ENCODE data around the gene LHFPL6. TPM values are rescaled to one million over a fixed set of nuclear protein-coding genes. Genes with fewer than 3 reads are reported as not detected.

LHFPL6 gene
- total and polyA plus RNA-seq, 2 experiments from 2014 or later = 7.8 to 9.5 TPM

- no peaks in the 10 kb centered on the region for H3K27me3 ChIP-seq (ENCODE audit: insufficient read depth)
- no peaks in the 10 kb centered on the region for H3K36me3 Mint-ChIP-seq (ENCODE audit: low read depth)
- H3K27ac Mint-ChIP-seq = no peak overlapping the region
- no peaks in the 10 kb centered on the region for H3K9me3 Mint-ChIP-seq
- no peaks in the 10 kb centered on the region for H3K27me3 Mint-ChIP-seq (ENCODE audit: insufficient read depth, low read depth, poor library complexity)
- H2AFZ ChIP-seq = no peak overlapping the region
- H3K4me3 Mint-ChIP-seq = no peak overlapping the region
- no peak for ATAC-seq
- H3K4me1 Mint-ChIP-seq = peaks cover 3% of the 10 kb centered on the region; the same call in 2 of the 3 replicates
- no peak for TF ChIP-seq CTCF (conservative IDR thresholded peaks at IDR 0.05; ENCODE audit: low read depth in 2 of 2)
- no peak for TF ChIP-seq JUNB (IDR thresholded peaks at IDR 0.05; ENCODE audit: unreplicated experiment)
- no peak for TF ChIP-seq EZH2 (IDR thresholded peaks at IDR 0.05; ENCODE audit: low read depth, unreplicated experiment)
- no peak for TF ChIP-seq CREB1 (CRISPR knock-in tag; IDR thresholded peaks at IDR 0.05; ENCODE audit: low read depth)
- TF ChIP-seq, protein P1, sequence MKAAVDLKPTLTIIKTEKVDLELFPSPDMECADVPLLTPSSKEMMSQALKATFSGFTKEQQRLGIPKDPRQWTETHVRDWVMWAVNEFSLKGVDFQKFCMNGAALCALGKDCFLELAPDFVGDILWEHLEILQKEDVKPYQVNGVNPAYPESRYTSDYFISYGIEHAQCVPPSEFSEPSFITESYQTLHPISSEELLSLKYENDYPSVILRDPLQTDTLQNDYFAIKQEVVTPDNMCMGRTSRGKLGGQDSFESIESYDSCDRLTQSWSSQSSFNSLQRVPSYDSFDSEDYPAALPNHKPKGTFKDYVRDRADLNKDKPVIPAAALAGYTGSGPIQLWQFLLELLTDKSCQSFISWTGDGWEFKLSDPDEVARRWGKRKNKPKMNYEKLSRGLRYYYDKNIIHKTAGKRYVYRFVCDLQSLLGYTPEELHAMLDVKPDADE (IDR thresholded peaks at IDR 0.05) = no peak
- no peak for TF ChIP-seq POLR2AphosphoS5 (IDR thresholded peaks at IDR 0.05; ENCODE audit: low read depth)
- no peak for TF ChIP-seq EZH2phosphoT487 (IDR thresholded peaks at IDR 0.05; ENCODE audit: unreplicated experiment)
- no peak for TF ChIP-seq ZNF331 (CRISPR knock-in tag; IDR thresholded peaks at IDR 0.05; ENCODE audit: low read depth)
- no peaks in the 10 kb centered on the region for H4K20me1 ChIP-seq (replicated peaks; ENCODE audit: insufficient read depth)
- H3K27ac ChIP-seq (ENCODE audit: low read depth) = no peak overlapping the region
- 0 out of 2 replicates have a peak, but pooled peaks cover under 1% of the 10 kb centered on the region for H3K9me2 ChIP-seq (ENCODE audit: insufficient read depth)
- no peaks in the 10 kb centered on the region for H3K36me3 ChIP-seq (ENCODE audit: insufficient read depth)
- H3K4me2 ChIP-seq = no peak overlapping the region
- DNase-seq (ENCODE audit: low spot score) = no peak
- H3K79me2 ChIP-seq (replicated peaks; ENCODE audit: insufficient read depth) = no peaks in the 10 kb centered on the region
- no peaks in the 10 kb centered on the region for H3F3A ChIP-seq (replicated peaks; ENCODE audit: low read depth)
- H3K4me1 ChIP-seq (ENCODE audit: insufficient read depth) = no peaks in the 10 kb centered on the region
- H3K4me3 ChIP-seq = no peak overlapping the region
Measured at GRCh38 chr13:39322836-39323585, 280.0 kb downstream of the LHFPL6 start.

GRCh38 chr13:39321574-39321973, 281.4 kb downstream of the LHFPL6 start:
- no peak overlapping the region for H3K4me3 Mint-ChIP-seq
- no peaks in the 10 kb centered on the region for H3K36me3 Mint-ChIP-seq (ENCODE audit: low read depth)
- DNase-seq (ENCODE audit: low spot score) (no peak), ATAC-seq (no peak)
- Histone ChIP-seq H3K9me2 (ENCODE audit: insufficient read depth) (no peaks in the 10 kb centered on the region), H3K4me2 (no peak overlapping the region), H3K36me3 (ENCODE audit: insufficient read depth) (no peaks in the 10 kb centered on the region), H3K4me1 (ENCODE audit: insufficient read depth) (no peaks in the 10 kb centered on the region), H3K27ac (ENCODE audit: low read depth) (no peak overlapping the region), H4K20me1 (replicated peaks; ENCODE audit: insufficient read depth) (no peaks in the 10 kb centered on the region), H3K27me3 (ENCODE audit: insufficient read depth) (no peaks in the 10 kb centered on the region), H3K4me3 (no peak overlapping the region), H3F3A (replicated peaks; ENCODE audit: low read depth) (no peaks in the 10 kb centered on the region), H2AFZ (no peak overlapping the region), H3K79me2 (replicated peaks; ENCODE audit: insufficient read depth) (no peaks in the 10 kb centered on the region)
- no peak overlapping the region for H3K27ac Mint-ChIP-seq
- peaks cover 3% of the 10 kb centered on the region; the same call in 2 of the 3 replicates for H3K4me1 Mint-ChIP-seq
- no peaks in the 10 kb centered on the region for H3K9me3 Mint-ChIP-seq
- H3K27me3 Mint-ChIP-seq (ENCODE audit: insufficient read depth, low read depth, poor library complexity) = no peaks in the 10 kb centered on the region
- TF ChIP-seq CTCF (conservative IDR thresholded peaks at IDR 0.05; ENCODE audit: low read depth in 2 of 2) = no peak
- TF ChIP-seq STAT1 (IDR thresholded peaks at IDR 0.05; ENCODE audit: unreplicated experiment) = no peak
- TF ChIP-seq POLR2AphosphoS5 (IDR thresholded peaks at IDR 0.05; ENCODE audit: low read depth) = no peak
- TF ChIP-seq ZNF331 (CRISPR knock-in tag; IDR thresholded peaks at IDR 0.05; ENCODE audit: low read depth) = no peak
- no peak for TF ChIP-seq CREB1 (CRISPR knock-in tag; IDR thresholded peaks at IDR 0.05; ENCODE audit: low read depth)
- TF ChIP-seq, protein P1 (IDR thresholded peaks at IDR 0.05) = no peak
- no peak for TF ChIP-seq NANOG (IDR thresholded peaks at IDR 0.05; ENCODE audit: borderline replicate concordance)
- TF ChIP-seq, protein P2, sequence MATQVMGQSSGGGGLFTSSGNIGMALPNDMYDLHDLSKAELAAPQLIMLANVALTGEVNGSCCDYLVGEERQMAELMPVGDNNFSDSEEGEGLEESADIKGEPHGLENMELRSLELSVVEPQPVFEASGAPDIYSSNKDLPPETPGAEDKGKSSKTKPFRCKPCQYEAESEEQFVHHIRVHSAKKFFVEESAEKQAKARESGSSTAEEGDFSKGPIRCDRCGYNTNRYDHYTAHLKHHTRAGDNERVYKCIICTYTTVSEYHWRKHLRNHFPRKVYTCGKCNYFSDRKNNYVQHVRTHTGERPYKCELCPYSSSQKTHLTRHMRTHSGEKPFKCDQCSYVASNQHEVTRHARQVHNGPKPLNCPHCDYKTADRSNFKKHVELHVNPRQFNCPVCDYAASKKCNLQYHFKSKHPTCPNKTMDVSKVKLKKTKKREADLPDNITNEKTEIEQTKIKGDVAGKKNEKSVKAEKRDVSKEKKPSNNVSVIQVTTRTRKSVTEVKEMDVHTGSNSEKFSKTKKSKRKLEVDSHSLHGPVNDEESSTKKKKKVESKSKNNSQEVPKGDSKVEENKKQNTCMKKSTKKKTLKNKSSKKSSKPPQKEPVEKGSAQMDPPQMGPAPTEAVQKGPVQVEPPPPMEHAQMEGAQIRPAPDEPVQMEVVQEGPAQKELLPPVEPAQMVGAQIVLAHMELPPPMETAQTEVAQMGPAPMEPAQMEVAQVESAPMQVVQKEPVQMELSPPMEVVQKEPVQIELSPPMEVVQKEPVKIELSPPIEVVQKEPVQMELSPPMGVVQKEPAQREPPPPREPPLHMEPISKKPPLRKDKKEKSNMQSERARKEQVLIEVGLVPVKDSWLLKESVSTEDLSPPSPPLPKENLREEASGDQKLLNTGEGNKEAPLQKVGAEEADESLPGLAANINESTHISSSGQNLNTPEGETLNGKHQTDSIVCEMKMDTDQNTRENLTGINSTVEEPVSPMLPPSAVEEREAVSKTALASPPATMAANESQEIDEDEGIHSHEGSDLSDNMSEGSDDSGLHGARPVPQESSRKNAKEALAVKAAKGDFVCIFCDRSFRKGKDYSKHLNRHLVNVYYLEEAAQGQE (IDR thresholded peaks at IDR 0.05; ENCODE audit: unreplicated experiment) = no peak
- no peak for TF ChIP-seq EZH2 (IDR thresholded peaks at IDR 0.05; ENCODE audit: low read depth, unreplicated experiment)
- no peak for TF ChIP-seq EZH2phosphoT487 (IDR thresholded peaks at IDR 0.05; ENCODE audit: unreplicated experiment)
- no peak for TF ChIP-seq ZNF114 (CRISPR knock-in tag; IDR thresholded peaks at IDR 0.05)
- no peak for TF ChIP-seq JUNB (IDR thresholded peaks at IDR 0.05; ENCODE audit: unreplicated experiment)

Data from GM23338 (cell line).